ENCODE data around the gene RGS3.

Gene RGS3

DNA sequence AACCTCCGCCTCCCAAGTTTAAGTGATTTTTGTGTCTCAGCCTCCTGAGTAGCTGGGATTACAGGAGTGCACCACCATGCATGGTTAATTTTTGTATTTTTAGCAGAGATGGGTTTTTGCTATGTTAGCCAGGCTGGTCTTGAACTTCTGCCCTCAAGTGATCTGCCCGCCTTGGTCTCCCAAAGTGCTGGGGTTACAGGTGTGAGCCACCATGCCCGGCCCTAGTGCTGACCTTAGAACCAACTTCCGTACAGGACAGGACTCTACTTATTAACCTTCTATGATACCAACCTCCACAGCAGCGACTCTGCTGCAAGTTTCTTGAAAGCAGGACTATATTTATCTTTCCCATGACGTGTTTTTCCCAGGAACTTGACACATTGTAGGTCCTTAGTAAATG, 176.9 kb downstream of the RGS3 start:
- no peak overlapping the region for H3K4me3 ChIP-seq (ENCODE audit: low read depth, low read length)
- TF ChIP-seq, protein P1, sequence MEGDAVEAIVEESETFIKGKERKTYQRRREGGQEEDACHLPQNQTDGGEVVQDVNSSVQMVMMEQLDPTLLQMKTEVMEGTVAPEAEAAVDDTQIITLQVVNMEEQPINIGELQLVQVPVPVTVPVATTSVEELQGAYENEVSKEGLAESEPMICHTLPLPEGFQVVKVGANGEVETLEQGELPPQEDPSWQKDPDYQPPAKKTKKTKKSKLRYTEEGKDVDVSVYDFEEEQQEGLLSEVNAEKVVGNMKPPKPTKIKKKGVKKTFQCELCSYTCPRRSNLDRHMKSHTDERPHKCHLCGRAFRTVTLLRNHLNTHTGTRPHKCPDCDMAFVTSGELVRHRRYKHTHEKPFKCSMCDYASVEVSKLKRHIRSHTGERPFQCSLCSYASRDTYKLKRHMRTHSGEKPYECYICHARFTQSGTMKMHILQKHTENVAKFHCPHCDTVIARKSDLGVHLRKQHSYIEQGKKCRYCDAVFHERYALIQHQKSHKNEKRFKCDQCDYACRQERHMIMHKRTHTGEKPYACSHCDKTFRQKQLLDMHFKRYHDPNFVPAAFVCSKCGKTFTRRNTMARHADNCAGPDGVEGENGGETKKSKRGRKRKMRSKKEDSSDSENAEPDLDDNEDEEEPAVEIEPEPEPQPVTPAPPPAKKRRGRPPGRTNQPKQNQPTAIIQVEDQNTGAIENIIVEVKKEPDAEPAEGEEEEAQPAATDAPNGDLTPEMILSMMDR (IDR thresholded peaks at IDR 0.05; ENCODE audit: low read depth, low read length) = no peak

DNA sequence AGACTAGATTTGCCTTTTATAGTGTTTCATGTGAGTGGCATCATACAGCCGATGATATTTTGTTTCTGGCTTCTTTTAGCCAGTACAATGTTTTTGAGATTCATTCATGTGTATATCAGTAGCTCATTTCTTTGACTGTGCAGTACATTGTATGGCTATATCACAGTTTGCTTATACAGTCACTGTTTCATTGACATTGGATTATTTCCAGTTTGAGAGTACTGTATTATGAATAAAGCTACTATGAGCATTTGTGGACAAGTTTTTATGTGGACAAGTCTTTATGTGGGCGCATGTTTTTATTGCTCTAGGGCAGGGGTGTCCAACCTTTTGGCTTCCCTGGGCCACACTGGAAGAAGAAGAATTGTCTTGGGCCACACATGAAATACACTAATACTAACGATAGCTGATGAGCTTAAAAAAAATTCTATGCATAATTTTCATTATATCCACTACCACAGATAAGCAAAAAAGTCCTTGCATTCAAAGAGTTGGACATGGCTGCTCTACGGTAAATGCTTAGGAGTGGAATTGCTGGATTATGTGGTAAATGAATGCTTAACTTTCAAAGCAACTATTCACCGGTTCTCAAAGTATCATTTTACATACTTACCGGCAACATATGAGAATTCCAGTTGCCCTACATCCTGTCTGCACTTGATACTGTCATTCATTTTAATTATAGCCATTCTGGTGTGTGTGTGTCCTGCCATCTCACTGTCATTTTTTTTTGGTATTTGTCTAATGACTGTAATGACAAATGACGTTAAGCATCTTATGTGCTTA, 177.8 kb downstream of the RGS3 start:
- no peak overlapping the region for H3K4me3 ChIP-seq (ENCODE audit: low read depth, low read length)
- TF ChIP-seq, protein P1 (IDR thresholded peaks at IDR 0.05; ENCODE audit: low read depth, low read length) = no peak

DNA sequence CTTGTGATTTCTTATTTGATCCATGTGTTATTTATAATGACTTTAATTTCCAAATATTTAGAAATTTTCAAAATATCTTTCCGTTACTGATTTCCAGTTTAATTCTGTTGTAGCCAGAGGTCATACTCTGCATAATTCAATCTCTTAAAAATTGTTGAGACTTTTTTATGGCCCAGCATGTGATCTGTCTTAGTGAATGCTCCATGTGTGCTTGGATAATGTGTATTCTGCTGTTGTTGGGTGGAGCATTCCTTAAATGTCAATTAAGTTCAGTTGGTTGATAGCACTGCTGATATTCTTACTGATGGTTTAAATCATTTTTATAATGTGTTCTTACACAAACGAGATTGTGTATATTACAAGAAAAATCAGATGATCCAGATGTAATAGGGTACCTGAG, 180.8 kb downstream of the RGS3 start:
- TF ChIP-seq, protein P1 (IDR thresholded peaks at IDR 0.05; ENCODE audit: low read depth, low read length) = no peak
- H3K4me3 ChIP-seq (ENCODE audit: low read depth, low read length) = no peak overlapping the region

DNA sequence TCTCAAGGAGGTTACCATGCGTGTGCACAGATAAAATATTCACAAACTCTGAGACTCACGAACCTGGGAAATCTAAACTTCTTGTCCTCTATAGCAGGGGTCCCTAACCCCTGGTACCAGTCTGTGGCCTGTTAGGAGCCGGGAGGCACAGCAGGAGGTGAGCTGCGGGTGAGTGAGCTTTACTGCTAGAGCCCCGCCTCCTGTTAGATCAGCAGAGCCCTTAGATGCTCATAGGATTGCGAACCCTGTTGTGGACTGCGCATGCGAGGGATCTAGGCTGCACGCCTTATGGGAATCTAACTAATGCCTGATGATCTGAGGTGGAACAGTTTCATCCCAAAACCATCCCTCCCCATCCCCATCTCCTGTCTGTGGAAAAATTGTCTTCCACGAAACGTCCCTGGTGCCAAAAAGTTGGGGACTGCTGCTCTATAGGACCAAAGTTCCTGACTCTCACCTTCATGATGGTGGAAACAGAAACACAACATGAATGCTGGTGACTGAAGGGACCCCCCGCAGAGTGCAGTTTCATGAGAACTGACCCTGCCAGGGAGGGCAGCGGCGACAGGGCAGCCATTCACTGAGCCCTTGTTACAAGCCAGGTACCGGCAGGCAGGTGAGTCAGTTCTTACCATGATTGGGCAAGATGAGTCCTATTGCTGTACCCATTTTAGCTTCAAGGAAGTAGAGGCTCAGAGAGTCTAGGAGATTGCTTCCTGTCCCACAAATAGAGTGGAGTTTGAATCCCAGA, 181.9 kb downstream of the RGS3 start:
- TF ChIP-seq, protein P1 (IDR thresholded peaks at IDR 0.05; ENCODE audit: low read depth, low read length) = no peak
- no peak overlapping the region for H3K4me3 ChIP-seq (ENCODE audit: low read depth, low read length)

DNA sequence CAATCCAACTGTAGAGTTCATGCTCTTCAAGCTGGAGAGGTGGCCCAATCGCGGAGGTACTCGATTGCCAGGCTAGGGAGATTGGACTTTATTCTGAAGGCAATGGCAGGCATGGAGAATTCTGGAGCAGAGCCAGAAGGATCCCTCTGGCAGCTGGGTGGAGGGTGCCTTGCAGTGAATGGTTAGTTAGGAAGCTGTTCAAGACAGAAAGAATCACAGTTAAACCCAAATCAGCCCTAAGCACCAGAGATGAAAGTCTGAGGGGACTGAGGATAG, 182.4 kb downstream of the RGS3 start:
- no peak overlapping the region for H3K4me3 ChIP-seq (ENCODE audit: low read depth, low read length)
- TF ChIP-seq, protein P1 (IDR thresholded peaks at IDR 0.05; ENCODE audit: low read depth, low read length) = no peak

DNA sequence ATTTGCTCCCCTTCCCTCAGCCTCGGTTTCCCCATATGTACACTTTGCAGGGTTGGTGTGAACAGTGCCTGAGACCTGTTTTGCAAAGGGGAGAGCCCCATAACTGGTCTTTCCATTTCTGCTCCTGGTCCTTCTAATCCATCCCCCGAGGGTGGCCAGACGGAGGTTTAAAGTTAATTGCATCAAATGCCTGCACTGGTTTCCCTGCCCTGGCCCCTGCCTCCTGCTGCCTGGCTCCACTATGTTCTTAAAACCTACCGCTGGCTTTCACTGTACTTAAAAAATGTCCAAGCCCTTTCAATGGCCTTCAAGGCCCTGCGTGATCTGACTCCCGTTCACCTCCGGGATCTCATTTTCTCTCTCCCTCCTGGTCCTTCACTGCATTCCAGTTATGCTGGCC, 183.0 kb downstream of the RGS3 start:
- H3K4me3 ChIP-seq (ENCODE audit: low read depth, low read length) = no peak overlapping the region
- TF ChIP-seq, protein P1 (IDR thresholded peaks at IDR 0.05; ENCODE audit: low read depth, low read length) = no peak

Measured in WI38 (cell line).